ENCODE results near the gene CAV1. TPM values are rescaled to one million over a fixed set of nuclear protein-coding genes. Genes with fewer than 3 reads are reported as not detected.

CAV1 gene
- total RNA-seq, 1 experiment from 2014 or later = 20.2 TPM

GRCh38 chr7:116492654-116493109 lies 32.2 kb upstream of the CAV1 start:
- H3K14ac ChIP-seq (ENCODE audit: insufficient read depth, low read length) = no peak overlapping the region
- no peaks in the 10 kb centered on the region for H3K4me1 ChIP-seq (ENCODE audit: insufficient read depth, low read length)
- H3K27ac ChIP-seq (ENCODE audit: insufficient read length, low read depth, low read length) = no peak overlapping the region
- H3K23ac ChIP-seq (ENCODE audit: insufficient read length, low read depth, low read length) = no peak overlapping the region
- Mint-ChIP-seq H3K36me3 (ENCODE audit: insufficient read depth in 1 of 3, low read depth in 3 of 3) (no peaks in the 10 kb centered on the region), H3K4me3 (no peak overlapping the region), H3K9me3 (no peaks in the 10 kb centered on the region), H3K4me1 (no peaks in the 10 kb centered on the region), H3K27me3 (ENCODE audit: low read depth) (no peaks in the 10 kb centered on the region; the same call in none of the 2 replicates), H3K27ac (no peak overlapping the region)
- no peak overlapping the region for H3K56ac ChIP-seq (ENCODE audit: insufficient read length, low read depth, low read length)
- no peak overlapping the region for H3K9ac ChIP-seq (ENCODE audit: extremely low read depth, insufficient read length, low read length)
- no peak overlapping the region for H2BK15ac ChIP-seq (ENCODE audit: low read depth, low read length)
- no peak overlapping the region for H2BK12ac ChIP-seq (ENCODE audit: insufficient read length, low read depth, low read length)
- H2AFZ ChIP-seq (ENCODE audit: low read length) = no peak overlapping the region
- H3K23me2 ChIP-seq (ENCODE audit: insufficient read length, low read depth, low read length, poor library complexity, severe bottlenecking) = no peaks in the 10 kb centered on the region
- no peak overlapping the region for H2BK20ac ChIP-seq (ENCODE audit: low read depth, low read length, poor library complexity, severe bottlenecking)
- no peaks in the 10 kb centered on the region for H3K79me1 ChIP-seq (ENCODE audit: insufficient read depth, low read depth, low read length, poor library complexity, severe bottlenecking)
- no peak overlapping the region for H4K8ac ChIP-seq (replicated peaks; ENCODE audit: insufficient read length, low read depth, low read length)
- no peak overlapping the region for H3K4me2 ChIP-seq (ENCODE audit: insufficient read depth, insufficient read length, low read length)
- no peak overlapping the region for H4K5ac ChIP-seq (ENCODE audit: insufficient read length, low read depth, low read length)
- no peak overlapping the region for H2AK5ac ChIP-seq (ENCODE audit: insufficient read length, low read length)
- no peak overlapping the region for H3T11ph ChIP-seq (ENCODE audit: low read length)
- H3K79me2 ChIP-seq (ENCODE audit: insufficient read depth, low read length) = no peaks in the 10 kb centered on the region
- DNase-seq = no peak
- H3K9me3 ChIP-seq (ENCODE audit: control insufficient read depth, low read depth, low read length) = no peaks in the 10 kb centered on the region
- H2BK120ac ChIP-seq (ENCODE audit: low read depth, low read length, poor library complexity, severe bottlenecking) = no peak overlapping the region
- no peak for TF ChIP-seq CTCF (conservative IDR thresholded peaks at IDR 0.05)
- H3K4ac ChIP-seq (ENCODE audit: low read depth, low read length) = no peak overlapping the region
- no peak overlapping the region for H3K18ac ChIP-seq (ENCODE audit: insufficient read length, low read depth, low read length)
- WGBS (ENCODE audit: extremely low coverage, insufficient read length, low lambda C conversion rate) = no CpG with 5 or more reads among the region's 3 CpGs
- no peaks in the 10 kb centered on the region for H4K20me1 ChIP-seq (ENCODE audit: control insufficient read depth, insufficient read depth, insufficient read length)
- no peak overlapping the region for H4K91ac ChIP-seq (ENCODE audit: insufficient read length, low read depth, low read length)
- H2BK5ac ChIP-seq (ENCODE audit: insufficient read length, low read length) = no peak overlapping the region
- no peaks in the 10 kb centered on the region for H3K27me3 ChIP-seq (ENCODE audit: insufficient read depth, low read length)

All from H9 (cell line).